Epithelial cell of esophagus (primary cell): ENCODE results near the gene MPDZ.
A peak's percentile ranks its signal among the peaks of the same experiment; 100 is the strongest.

ENCODE experiments used
- DNase-seq: peaks from one replicate; pipeline ENCODE4 v3.0.0; 2010; ENCODE audit warnings: low read depth
- H3K4me3 ChIP-seq: 2 replicates; pipeline ENCODE4 v1.5.1; 2011; ENCODE audit warnings: mild to moderate bottlenecking, low read length, control low read depth
- TF ChIP-seq, protein P1 (sequence below): IDR thresholded peaks from 2 replicates; pipeline ENCODE4 v1.5.1; 2011; ENCODE audit warnings: low read depth, mild to moderate bottlenecking, low read length, control low read depth, inconsistent platforms; ENCODE audit not compliant: insufficient read depth; ENCODE audit errors: missing control alignments

MPDZ gene

DNA sequence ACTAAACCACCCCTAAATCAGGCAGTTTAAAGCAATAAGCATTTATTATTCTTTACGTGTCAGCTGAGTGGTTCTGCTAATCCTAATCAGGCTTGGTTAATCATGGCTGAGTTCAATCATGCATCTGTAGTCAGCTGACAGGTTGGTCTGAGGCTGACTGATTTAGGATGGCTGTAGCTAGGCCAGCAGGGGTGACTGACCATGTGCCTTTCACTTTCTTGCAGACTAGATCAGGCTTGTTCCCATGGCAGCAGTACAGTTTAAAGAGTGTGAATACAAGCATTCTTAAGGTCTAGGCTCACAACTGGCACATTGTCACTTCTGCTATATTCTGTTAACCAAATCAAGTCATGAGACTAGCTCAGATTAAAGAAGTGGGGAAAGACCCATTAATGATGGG lies 16.1 kb upstream of the MPDZ start:
- DNase-seq = peak; percentile 7
- H3K4me3 ChIP-seq = no peak overlapping the region
- TF ChIP-seq, protein P1, sequence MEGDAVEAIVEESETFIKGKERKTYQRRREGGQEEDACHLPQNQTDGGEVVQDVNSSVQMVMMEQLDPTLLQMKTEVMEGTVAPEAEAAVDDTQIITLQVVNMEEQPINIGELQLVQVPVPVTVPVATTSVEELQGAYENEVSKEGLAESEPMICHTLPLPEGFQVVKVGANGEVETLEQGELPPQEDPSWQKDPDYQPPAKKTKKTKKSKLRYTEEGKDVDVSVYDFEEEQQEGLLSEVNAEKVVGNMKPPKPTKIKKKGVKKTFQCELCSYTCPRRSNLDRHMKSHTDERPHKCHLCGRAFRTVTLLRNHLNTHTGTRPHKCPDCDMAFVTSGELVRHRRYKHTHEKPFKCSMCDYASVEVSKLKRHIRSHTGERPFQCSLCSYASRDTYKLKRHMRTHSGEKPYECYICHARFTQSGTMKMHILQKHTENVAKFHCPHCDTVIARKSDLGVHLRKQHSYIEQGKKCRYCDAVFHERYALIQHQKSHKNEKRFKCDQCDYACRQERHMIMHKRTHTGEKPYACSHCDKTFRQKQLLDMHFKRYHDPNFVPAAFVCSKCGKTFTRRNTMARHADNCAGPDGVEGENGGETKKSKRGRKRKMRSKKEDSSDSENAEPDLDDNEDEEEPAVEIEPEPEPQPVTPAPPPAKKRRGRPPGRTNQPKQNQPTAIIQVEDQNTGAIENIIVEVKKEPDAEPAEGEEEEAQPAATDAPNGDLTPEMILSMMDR = no peak

DNA sequence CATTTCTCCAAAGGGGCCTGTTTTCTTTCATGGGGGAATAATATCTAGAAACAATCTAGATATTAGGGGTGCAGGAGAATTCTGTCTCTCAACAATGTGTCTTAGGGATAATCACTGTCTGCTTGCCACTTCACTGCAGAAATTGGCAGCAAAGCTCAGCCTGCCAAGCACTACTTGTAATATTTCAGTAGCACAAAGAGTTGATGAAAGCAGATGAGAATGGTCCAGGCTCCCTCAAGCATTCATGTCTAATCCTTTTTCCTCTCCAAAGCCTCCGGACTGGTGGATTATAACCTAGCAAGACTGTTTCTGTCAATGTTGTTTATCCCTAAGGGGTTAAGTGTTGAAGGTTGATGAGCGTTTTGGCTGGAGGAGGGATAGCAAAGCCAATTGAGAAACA lies 13.3 kb upstream of the MPDZ start:
- no peak overlapping the region for H3K4me3 ChIP-seq
- no peak for DNase-seq
- TF ChIP-seq, protein P1 = no peak

DNA sequence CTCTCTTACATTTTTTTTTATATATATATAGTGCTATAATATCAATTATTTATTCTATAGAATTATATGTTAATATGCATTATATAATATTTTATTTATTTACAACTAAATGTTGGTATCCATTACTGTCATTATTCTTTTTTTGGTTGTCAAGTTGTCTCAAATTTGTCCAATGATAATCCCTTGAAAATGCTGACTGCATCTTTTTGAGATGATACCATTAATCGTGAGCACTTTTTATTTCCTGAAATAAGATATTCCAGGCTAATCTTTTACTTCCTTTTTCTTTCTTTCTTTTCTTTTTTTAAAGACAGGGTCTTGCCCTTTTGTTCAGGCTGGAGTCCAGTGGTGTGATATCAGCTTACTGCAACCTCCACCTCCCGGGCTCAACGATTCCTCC lies 12.7 kb upstream of the MPDZ start:
- H3K4me3 ChIP-seq = no peak overlapping the region
- no peak for DNase-seq
- TF ChIP-seq, protein P1 = no peak

DNA sequence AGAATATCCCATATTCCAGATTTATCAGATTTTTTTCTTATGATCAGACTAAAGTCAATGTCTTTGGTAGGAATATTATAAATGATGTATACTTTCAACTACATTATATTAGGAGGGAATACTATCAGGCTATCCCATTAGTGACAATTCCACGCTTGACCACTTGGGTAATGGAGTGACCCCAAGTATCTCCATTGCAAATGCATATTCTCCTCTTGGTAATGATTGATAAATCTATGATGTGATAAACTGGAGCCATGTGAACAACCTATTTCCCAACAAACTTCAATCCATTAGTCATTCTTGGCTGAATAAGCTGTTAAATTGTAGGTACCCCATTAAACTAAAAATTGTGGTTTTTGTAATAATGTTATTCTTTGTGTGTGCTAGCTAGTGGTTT lies 12.2 kb upstream of the MPDZ start:
- DNase-seq = no peak
- TF ChIP-seq, protein P1 = no peak

DNA sequence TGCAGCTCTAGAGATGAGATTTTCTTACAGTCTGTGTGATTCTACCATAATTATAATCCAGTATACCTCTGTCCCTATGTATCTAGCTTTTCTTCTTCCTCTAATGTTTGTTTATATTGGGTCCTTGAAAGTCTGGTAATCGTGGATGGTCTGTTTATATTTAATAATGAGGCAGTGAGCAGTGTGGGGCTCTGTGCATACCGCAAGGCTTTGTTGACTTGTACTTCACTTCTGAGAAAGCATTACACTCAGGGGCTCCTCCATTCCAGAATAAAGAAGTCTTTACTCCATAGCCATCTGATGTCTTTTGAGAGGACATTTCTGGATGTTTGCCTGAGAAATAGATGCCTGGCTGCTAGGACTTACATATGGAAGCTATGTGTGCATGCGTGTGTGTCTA lies 4.5 kb upstream of the MPDZ start:
- TF ChIP-seq, protein P1 = no peak
- no peak for DNase-seq
- no peak overlapping the region for H3K4me3 ChIP-seq

More for the DNA sequence above, 12.2 kb upstream of the MPDZ start:
- H3K4me3 ChIP-seq = no peak overlapping the region

DNA sequence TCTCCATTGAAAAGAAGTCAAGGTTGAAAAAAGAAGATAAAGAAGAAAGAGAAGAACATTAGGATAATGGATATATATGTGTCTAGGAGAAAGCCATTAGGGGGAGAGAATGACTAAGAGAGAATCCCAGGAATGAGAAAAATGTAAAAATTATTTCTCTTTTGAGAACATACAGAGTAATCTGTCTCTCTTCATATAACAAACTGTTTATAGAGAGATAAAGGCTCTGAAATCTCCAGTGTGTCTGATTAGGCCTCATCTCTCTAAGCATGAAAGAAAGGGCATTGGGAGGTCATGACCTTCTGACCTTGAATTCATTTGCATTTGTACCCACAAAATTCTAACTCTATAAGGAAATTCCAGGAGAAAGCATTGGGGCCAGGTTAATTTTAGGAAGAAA lies 3.5 kb upstream of the MPDZ start:
- H3K4me3 ChIP-seq = no peak overlapping the region
- TF ChIP-seq, protein P1 = no peak
- DNase-seq = no peak

DNA sequence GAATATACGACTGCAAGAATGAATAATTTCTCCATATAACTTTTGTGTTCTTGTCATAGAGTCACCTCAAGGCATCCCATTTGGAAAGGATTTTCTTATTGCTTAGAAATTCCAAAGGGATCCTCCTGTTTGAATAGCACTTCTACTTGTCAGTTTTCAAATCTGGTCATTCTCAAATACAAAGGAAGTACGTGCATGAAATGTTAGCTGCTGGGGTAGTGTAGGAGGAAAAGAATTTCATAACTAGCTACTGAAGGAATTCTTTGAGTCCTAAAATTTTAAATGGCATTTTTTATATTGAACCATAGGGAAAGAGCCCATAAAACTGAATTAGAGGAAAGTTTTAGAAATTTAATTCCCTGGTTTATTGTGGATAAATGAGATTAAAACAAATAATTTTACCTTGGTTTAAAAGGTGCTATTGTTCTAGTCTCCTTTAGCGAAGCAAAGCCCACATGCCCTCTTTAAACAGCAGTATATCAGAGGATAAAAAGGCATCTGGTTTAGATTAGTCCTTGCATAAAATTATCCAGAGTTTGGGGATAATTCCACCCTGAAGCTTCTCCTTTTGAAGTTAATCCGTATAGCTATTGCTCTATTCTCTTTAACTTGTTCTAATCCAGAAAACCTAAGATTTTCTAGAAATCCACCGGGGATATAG lies 2.0 kb upstream of the MPDZ start:
- no peak overlapping the region for H3K4me3 ChIP-seq
- TF ChIP-seq, protein P1 = no peak
- DNase-seq = no peak
